SK-N-SH (cell line): ENCODE data around the gene SRSF7. TPM values are rescaled to one million over a fixed set of nuclear protein-coding genes. Genes with fewer than 3 reads are reported as not detected.

Experiments used
- CTCF ChIA-PET: fragments of 300-600, 350-600 bp; formaldehyde crosslinking; extraction: SDS; loops from one replicate; lab custom pipeline; 2021; lab: Yijun Ruan, JAX
- POLR2A ChIA-PET: fragments of 350-600 bp; sonication (Branson Sonifier 250); formaldehyde crosslinking; extraction: SDS; loops from one replicate; lab custom pipeline; 2020; ENCODE audit warnings: antibody characterized with exemption, inconsistent platforms; lab: Yijun Ruan, JAX
- DNase-seq: peaks from one replicate; pipeline ENCODE4 v3.0.0; 2012
- H2AFZ ChIP-seq: fragments of 200-600 bp; sonication (generic); 2 replicates; pipeline ENCODE4 v1.8.1; 2016; ENCODE audit warnings: antibody characterized with exemption, mild to moderate bottlenecking, low read depth
- H3F3A ChIP-seq: fragments of 200-600 bp; sonication (generic); replicated peaks from 2 replicates; pipeline ENCODE3; 2016; ENCODE audit warnings: antibody characterized with exemption, mild to moderate bottlenecking; ENCODE audit not compliant: insufficient read depth
- H3K27ac ChIP-seq, 2 experiments: fragments of 200-500 bp in 1 of 2; fragments of 200-600 bp in 1 of 2; sonication (Bioruptor generic) in 1 of 2; sonication (generic), shearing (Covaris generic) in 1 of 2; 2 replicates each; pipeline versions ENCODE4 v1.5.1 to v1.6.1; 2014 to 2016; ENCODE audit warnings: low read depth in 2 of 2, inconsistent platforms in 1 of 2, low read length in 1 of 2, mild to moderate bottlenecking in 1 of 2, mixed read lengths in 1 of 2
- H3K27me3 ChIP-seq: fragments of 200-600 bp; sonication (generic), shearing (Covaris generic); 2 replicates; pipeline ENCODE4 v1.6.1; 2016; ENCODE audit warnings: mixed run types; ENCODE audit not compliant: insufficient read depth
- H3K36me3 ChIP-seq, 2 experiments: fragments of 200-500 bp in 1 of 2; fragments of 200-600 bp in 1 of 2; sonication (Bioruptor generic) in 1 of 2; sonication (generic) in 1 of 2; replicated peaks in 1 of 2; 2 replicates each; pipeline versions ENCODE3 to v1.5.1; 2014 to 2016; ENCODE audit warnings: low read length in 1 of 2, mild to moderate bottlenecking in 1 of 2; ENCODE audit not compliant: insufficient read depth in 2 of 2, control insufficient read depth in 1 of 2
- H3K4me1 ChIP-seq, 2 experiments: fragments of 200-500 bp in 1 of 2; fragments of 200-600 bp in 1 of 2; sonication (Bioruptor generic) in 1 of 2; sonication (generic), shearing (Covaris generic) in 1 of 2; 2 replicates each; pipeline versions ENCODE4 v1.5.1 to v1.6.1; 2014 to 2016; ENCODE audit warnings: low read depth in 1 of 2, low read length in 1 of 2, mixed run types in 1 of 2; ENCODE audit not compliant: insufficient read depth in 2 of 2, control insufficient read depth in 1 of 2
- H3K4me2 ChIP-seq: fragments of 200-600 bp; sonication (generic), shearing (Covaris generic); 2 replicates; pipeline ENCODE4 v1.6.1; 2017; ENCODE audit warnings: mixed run types
- H3K4me3 ChIP-seq, 2 experiments: fragments of 200-500 bp in 1 of 2; fragments of 200-600 bp in 1 of 2; sonication (Bioruptor generic) in 1 of 2; sonication (generic), shearing (Covaris generic) in 1 of 2; 2 replicates each; pipeline versions ENCODE4 v1.5.1 to v1.8.1; 2014 to 2016; ENCODE audit warnings: low read depth in 2 of 2, inconsistent platforms in 1 of 2, low read length in 1 of 2, mild to moderate bottlenecking in 1 of 2, mixed read lengths in 1 of 2, moderate library complexity in 1 of 2
- H3K79me2 ChIP-seq: fragments of 200-600 bp; sonication (generic); 2 replicates; pipeline ENCODE4 v1.8.1; 2017; ENCODE audit warnings: mild to moderate bottlenecking; ENCODE audit not compliant: insufficient read depth
- H3K9ac ChIP-seq: fragments of 200-600 bp; sonication (generic); 2 replicates; pipeline ENCODE4 v1.6.1; 2017; ENCODE audit warnings: mixed run types
- H3K9me2 ChIP-seq: fragments of 200-600 bp; sonication (generic); 2 replicates; pipeline ENCODE4 v1.6.1; 2017; ENCODE audit warnings: mixed run types
- H3K9me3 ChIP-seq: fragments of 200-600 bp; sonication (generic); 2 replicates; pipeline ENCODE4 v1.6.1; 2017; ENCODE audit warnings: mixed run types, mild to moderate bottlenecking, moderate library complexity
- H4K20me1 ChIP-seq: fragments of 200-600 bp; sonication (generic); 2 replicates; pipeline ENCODE4 v1.6.1; 2017; ENCODE audit warnings: mild to moderate bottlenecking, mixed run types; ENCODE audit not compliant: insufficient read depth
- CHD2 ChIP-seq: fragments of 150-350 bp; IDR thresholded peaks from 2 replicates; pipeline ENCODE4 v1.6.1; 2018; ENCODE audit warnings: low read length; ENCODE audit not compliant: partially characterized antibody
- CTCF ChIP-seq: fragments of 200-600 bp; sonication (generic); IDR thresholded peaks from 2 replicates; pipeline ENCODE4 v1.6.1; 2017; ENCODE audit warnings: antibody characterized with exemption, mild to moderate bottlenecking, moderate library complexity
- ELF1 ChIP-seq: IDR thresholded peaks from 2 replicates; pipeline ENCODE4 v1.4.0; 2012
- EP300 ChIP-seq, 2 experiments: IDR thresholded peaks; 2 replicates each; pipeline versions ENCODE4 v1.4.0 to v1.6.1; 2012; ENCODE audit warnings: borderline replicate concordance in 1 of 2, low read depth in 1 of 2, low read length in 1 of 2
- EZH2phosphoT487 ChIP-seq: fragments of 200-600 bp; sonication (generic); IDR thresholded peaks from 2 replicates; pipeline ENCODE4 v1.6.1; 2017; ENCODE audit warnings: low read depth, mixed run types, mild to moderate bottlenecking, antibody characterized with exemption, moderate library complexity, borderline replicate concordance
- FOSL2 ChIP-seq: IDR thresholded peaks from 2 replicates; pipeline ENCODE4 v1.4.0; 2012; ENCODE audit warnings: low read depth, mild to moderate bottlenecking, moderate library complexity, borderline replicate concordance
- GABPA ChIP-seq: IDR thresholded peaks from 2 replicates; pipeline ENCODE4 v1.4.0; 2012; ENCODE audit warnings: low read depth, mild to moderate bottlenecking
- JUND ChIP-seq: IDR thresholded peaks from 2 replicates; pipeline ENCODE4 v1.4.0; 2012
- NFIC ChIP-seq: IDR thresholded peaks from 2 replicates; pipeline ENCODE4 v1.4.0; 2012; ENCODE audit warnings: borderline replicate concordance
- PBX3 ChIP-seq: IDR thresholded peaks from 2 replicates; pipeline ENCODE4; 2012
- POLR2AphosphoS5 ChIP-seq: IDR thresholded peaks from 2 replicates; pipeline ENCODE4 v1.6.1; 2012; ENCODE audit warnings: low read depth, low read length
- REST ChIP-seq: IDR thresholded peaks from 2 replicates; pipeline ENCODE4 v1.6.1; 2012; ENCODE audit warnings: mild to moderate bottlenecking, low read depth, low read length, moderate library complexity
- RXRA ChIP-seq: IDR thresholded peaks from 2 replicates; pipeline ENCODE4 v1.4.0; 2012; ENCODE audit warnings: low read depth, mild to moderate bottlenecking, borderline replicate concordance
- SIN3A ChIP-seq: IDR thresholded peaks from 2 replicates; pipeline ENCODE4 v1.6.1; 2012; ENCODE audit warnings: low read depth, mild to moderate bottlenecking, low read length, moderate library complexity, borderline replicate concordance
- TCF12 ChIP-seq: IDR thresholded peaks from 2 replicates; pipeline ENCODE4 v1.4.0; 2012
- TEAD4 ChIP-seq: IDR thresholded peaks from 2 replicates; pipeline ENCODE4 v1.4.0; 2012; ENCODE audit warnings: mild to moderate bottlenecking, borderline replicate concordance; ENCODE audit not compliant: insufficient read depth
- WGBS: methylation state at CpG from one replicate; pipeline ENCODE4 v1.1.6; 2017; ENCODE audit warnings: low lambda C conversion rate; 5-methylcytosine and 5-hydroxymethylcytosine counted together
- polyA plus RNA-seq, 3 experiments: library from polyadenylated mRNA; depleted of rRNA; stranded (reverse); fragments of >200 nt; gene quantifications; 2 replicates each; pipeline ENCODE4 v1.2.3, GENCODE V29; 2012
- TF ChIP-seq, protein P1 (sequence below): IDR thresholded peaks from 2 replicates; pipeline ENCODE4 v1.4.0; 2012; ENCODE audit warnings: low read depth

Gene SRSF7
- polyA plus RNA-seq, 1 of the 3 experiments (the other 2 are of a cell fraction): 199 TPM

DNA sequence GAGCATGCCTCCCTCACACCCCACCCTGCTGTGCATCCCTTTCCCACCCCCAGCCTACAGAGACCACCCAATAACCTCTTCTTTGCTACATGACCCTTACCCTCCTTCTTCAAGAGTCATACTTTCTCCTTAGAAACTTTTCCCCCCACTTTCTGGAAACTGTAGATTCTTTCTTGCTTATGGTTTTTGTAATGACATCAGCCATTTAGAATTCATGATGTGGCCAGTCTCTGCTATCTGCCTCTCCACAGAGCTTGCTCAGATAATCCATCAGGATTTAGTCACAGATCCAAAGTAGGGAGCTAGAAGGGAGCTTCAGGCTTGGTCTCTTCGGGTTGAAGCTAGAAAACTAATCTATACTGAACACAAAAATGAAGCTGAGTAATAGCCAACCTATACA lies 48.7 kb downstream of the SRSF7 start:
- H3K9me2 ChIP-seq: no peaks in the 10 kb centered on the region
- no peaks in the 10 kb centered on the region for H3K36me3 ChIP-seq
- no peak for DNase-seq
- H3K27me3 ChIP-seq: no peaks in the 10 kb centered on the region
- H3K9ac ChIP-seq: no peak overlapping the region
- H3K4me3 ChIP-seq: no peak overlapping the region
- CTCF ChIA-PET: no interaction called here
- no peak overlapping the region for H3K4me2 ChIP-seq
- peaks cover 11% of the 10 kb centered on the region for H3F3A ChIP-seq
- H3K4me1 ChIP-seq: peaks cover 0 to 7% of the 10 kb centered on the region in 2 experiments; a peak in 2 of 4 replicates
- WGBS: 21% methylated on average over 1 of the region's 1 CpG
- no peaks in the 10 kb centered on the region for H4K20me1 ChIP-seq
- TF ChIP-seq POLR2AphosphoS5 (peak; percentile 35; the same call in 1 of the 2 replicates), CHD2 (no peak), RXRA (no peak; the same call in 1 of the 2 replicates), FOSL2 (peak; percentile 81), SIN3A (no peak), TCF12 (peak; percentile 77), NFIC (peak; percentile 52; the same call in 1 of the 2 replicates), PBX3 (peak; percentile 89), EZH2phosphoT487 (no peak), CTCF (no peak), TEAD4 (peak; percentile 60; the same call in 1 of the 2 replicates), ELF1 (no peak), GABPA (no peak), REST (no peak), EP300 (IDR thresholded peaks at IDR 0.05; ENCODE audit: borderline replicate concordance in 1 of 2, low read depth in 1 of 2, low read length in 1 of 2) (peak in 1 of 2 experiments; percentile 60; a peak in 1 of 4 replicates), JUND (peak; percentile 82)
- TF ChIP-seq, protein P1, sequence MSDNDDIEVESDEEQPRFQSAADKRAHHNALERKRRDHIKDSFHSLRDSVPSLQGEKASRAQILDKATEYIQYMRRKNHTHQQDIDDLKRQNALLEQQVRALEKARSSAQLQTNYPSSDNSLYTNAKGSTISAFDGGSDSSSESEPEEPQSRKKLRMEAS: 0 out of 2 replicates have a peak, but pooled peaks have one; percentile 21
- TF ChIP-seq, all 33 proteins: peak for 9
- H3K9me3 ChIP-seq: no peaks in the 10 kb centered on the region
- H3K27ac ChIP-seq: peak overlapping the region in 1 of 2 experiments; percentile 59; a peak in 2 of 4 replicates
- no peak overlapping the region for H2AFZ ChIP-seq
- no peaks in the 10 kb centered on the region for H3K79me2 ChIP-seq
- POLR2A ChIA-PET: interaction anchor here (0.5 to 1.6 kb wide), 2 partner anchors 49 to 102 kb away, joined by 3 to 5 read pairs; partner anchors contain the start of gene SRSF7
